SK-N-SH (cell line): ENCODE measurements around the gene MPHOSPH9. TPM values are rescaled to one million over a fixed set of nuclear protein-coding genes. Genes with fewer than 3 reads are reported as not detected.

ENCODE experiments used
- CTCF ChIA-PET: fragments of 300-600, 350-600 bp; formaldehyde crosslinking; extraction: SDS; loops from one replicate; lab custom pipeline; 2021; lab: Yijun Ruan, JAX
- POLR2A ChIA-PET: fragments of 350-600 bp; sonication (Branson Sonifier 250); formaldehyde crosslinking; extraction: SDS; loops from one replicate; lab custom pipeline; 2020; ENCODE audit warnings: antibody characterized with exemption, inconsistent platforms; lab: Yijun Ruan, JAX
- DNase-seq: peaks from one replicate; pipeline ENCODE4 v3.0.0; 2012
- H2AFZ ChIP-seq: fragments of 200-600 bp; sonication (generic); 2 replicates; pipeline ENCODE4 v1.8.1; 2016; ENCODE audit warnings: antibody characterized with exemption, mild to moderate bottlenecking, low read depth
- H3F3A ChIP-seq: fragments of 200-600 bp; sonication (generic); replicated peaks from 2 replicates; pipeline ENCODE3; 2016; ENCODE audit warnings: antibody characterized with exemption, mild to moderate bottlenecking; ENCODE audit not compliant: insufficient read depth
- H3K27ac ChIP-seq, 2 experiments: fragments of 200-500 bp in 1 of 2; fragments of 200-600 bp in 1 of 2; sonication (Bioruptor generic) in 1 of 2; sonication (generic), shearing (Covaris generic) in 1 of 2; 2 replicates each; pipeline versions ENCODE4 v1.5.1 to v1.6.1; 2014 to 2016; ENCODE audit warnings: low read depth in 2 of 2, inconsistent platforms in 1 of 2, low read length in 1 of 2, mild to moderate bottlenecking in 1 of 2, mixed read lengths in 1 of 2
- H3K27me3 ChIP-seq: fragments of 200-600 bp; sonication (generic), shearing (Covaris generic); 2 replicates; pipeline ENCODE4 v1.6.1; 2016; ENCODE audit warnings: mixed run types; ENCODE audit not compliant: insufficient read depth
- H3K36me3 ChIP-seq, 2 experiments: fragments of 200-500 bp in 1 of 2; fragments of 200-600 bp in 1 of 2; sonication (Bioruptor generic) in 1 of 2; sonication (generic) in 1 of 2; replicated peaks in 1 of 2; 2 replicates each; pipeline versions ENCODE3 to v1.5.1; 2014 to 2016; ENCODE audit warnings: low read length in 1 of 2, mild to moderate bottlenecking in 1 of 2; ENCODE audit not compliant: insufficient read depth in 2 of 2, control insufficient read depth in 1 of 2
- H3K4me1 ChIP-seq, 2 experiments: fragments of 200-500 bp in 1 of 2; fragments of 200-600 bp in 1 of 2; sonication (Bioruptor generic) in 1 of 2; sonication (generic), shearing (Covaris generic) in 1 of 2; 2 replicates each; pipeline versions ENCODE4 v1.5.1 to v1.6.1; 2014 to 2016; ENCODE audit warnings: low read depth in 1 of 2, low read length in 1 of 2, mixed run types in 1 of 2; ENCODE audit not compliant: insufficient read depth in 2 of 2, control insufficient read depth in 1 of 2
- H3K4me2 ChIP-seq: fragments of 200-600 bp; sonication (generic), shearing (Covaris generic); 2 replicates; pipeline ENCODE4 v1.6.1; 2017; ENCODE audit warnings: mixed run types
- H3K4me3 ChIP-seq, 2 experiments: fragments of 200-500 bp in 1 of 2; fragments of 200-600 bp in 1 of 2; sonication (Bioruptor generic) in 1 of 2; sonication (generic), shearing (Covaris generic) in 1 of 2; 2 replicates each; pipeline versions ENCODE4 v1.5.1 to v1.8.1; 2014 to 2016; ENCODE audit warnings: low read depth in 2 of 2, inconsistent platforms in 1 of 2, low read length in 1 of 2, mild to moderate bottlenecking in 1 of 2, mixed read lengths in 1 of 2, moderate library complexity in 1 of 2
- H3K79me2 ChIP-seq: fragments of 200-600 bp; sonication (generic); 2 replicates; pipeline ENCODE4 v1.8.1; 2017; ENCODE audit warnings: mild to moderate bottlenecking; ENCODE audit not compliant: insufficient read depth
- H3K9ac ChIP-seq: fragments of 200-600 bp; sonication (generic); 2 replicates; pipeline ENCODE4 v1.6.1; 2017; ENCODE audit warnings: mixed run types
- H3K9me2 ChIP-seq: fragments of 200-600 bp; sonication (generic); 2 replicates; pipeline ENCODE4 v1.6.1; 2017; ENCODE audit warnings: mixed run types
- H3K9me3 ChIP-seq: fragments of 200-600 bp; sonication (generic); 2 replicates; pipeline ENCODE4 v1.6.1; 2017; ENCODE audit warnings: mixed run types, mild to moderate bottlenecking, moderate library complexity
- H4K20me1 ChIP-seq: fragments of 200-600 bp; sonication (generic); 2 replicates; pipeline ENCODE4 v1.6.1; 2017; ENCODE audit warnings: mild to moderate bottlenecking, mixed run types; ENCODE audit not compliant: insufficient read depth
- FOSL2 ChIP-seq: IDR thresholded peaks from 2 replicates; pipeline ENCODE4 v1.4.0; 2012; ENCODE audit warnings: low read depth, mild to moderate bottlenecking, moderate library complexity, borderline replicate concordance
- JUND ChIP-seq: IDR thresholded peaks from 2 replicates; pipeline ENCODE4 v1.4.0; 2012
- MEF2A ChIP-seq: IDR thresholded peaks from 2 replicates; pipeline ENCODE4 v1.4.0; 2012; ENCODE audit warnings: low read depth, borderline replicate concordance
- NFIC ChIP-seq: IDR thresholded peaks from 2 replicates; pipeline ENCODE4 v1.4.0; 2012; ENCODE audit warnings: borderline replicate concordance
- POLR2AphosphoS5 ChIP-seq: IDR thresholded peaks from 2 replicates; pipeline ENCODE4 v1.6.1; 2012; ENCODE audit warnings: low read depth, low read length
- RAD21 ChIP-seq: IDR thresholded peaks from 2 replicates; pipeline ENCODE4 v1.6.1; 2012; ENCODE audit warnings: mild to moderate bottlenecking, low read length
- RXRA ChIP-seq: IDR thresholded peaks from 2 replicates; pipeline ENCODE4 v1.4.0; 2012; ENCODE audit warnings: low read depth, mild to moderate bottlenecking, borderline replicate concordance
- TCF12 ChIP-seq: IDR thresholded peaks from 2 replicates; pipeline ENCODE4 v1.4.0; 2012
- WGBS: methylation state at CpG from one replicate; pipeline ENCODE4 v1.1.6; 2017; ENCODE audit warnings: low lambda C conversion rate; 5-methylcytosine and 5-hydroxymethylcytosine counted together
- polyA plus RNA-seq, 3 experiments: library from polyadenylated mRNA; depleted of rRNA; stranded (reverse); fragments of >200 nt; gene quantifications; 2 replicates each; pipeline ENCODE4 v1.2.3, GENCODE V29; 2012
- TF ChIP-seq, protein P1 (sequence below): fragments of 150-350 bp; IDR thresholded peaks from 2 replicates; pipeline ENCODE4 v1.6.1; 2017; ENCODE audit warnings: antibody characterized with exemption, low read length, low read depth, borderline replicate concordance
- TF ChIP-seq, protein P2 (sequence below): IDR thresholded peaks from 2 replicates; pipeline ENCODE4 v1.4.0; 2012; ENCODE audit warnings: low read depth, borderline replicate concordance
- TF ChIP-seq, protein P3 (sequence below): IDR thresholded peaks from 2 replicates; pipeline ENCODE4 v1.6.1; 2012; ENCODE audit warnings: mild to moderate bottlenecking, low read depth, low read length, moderate library complexity

Gene MPHOSPH9
- polyA plus RNA-seq, 1 of the 3 experiments (the other 2 are of a cell fraction), result 9.0 TPM

DNA sequence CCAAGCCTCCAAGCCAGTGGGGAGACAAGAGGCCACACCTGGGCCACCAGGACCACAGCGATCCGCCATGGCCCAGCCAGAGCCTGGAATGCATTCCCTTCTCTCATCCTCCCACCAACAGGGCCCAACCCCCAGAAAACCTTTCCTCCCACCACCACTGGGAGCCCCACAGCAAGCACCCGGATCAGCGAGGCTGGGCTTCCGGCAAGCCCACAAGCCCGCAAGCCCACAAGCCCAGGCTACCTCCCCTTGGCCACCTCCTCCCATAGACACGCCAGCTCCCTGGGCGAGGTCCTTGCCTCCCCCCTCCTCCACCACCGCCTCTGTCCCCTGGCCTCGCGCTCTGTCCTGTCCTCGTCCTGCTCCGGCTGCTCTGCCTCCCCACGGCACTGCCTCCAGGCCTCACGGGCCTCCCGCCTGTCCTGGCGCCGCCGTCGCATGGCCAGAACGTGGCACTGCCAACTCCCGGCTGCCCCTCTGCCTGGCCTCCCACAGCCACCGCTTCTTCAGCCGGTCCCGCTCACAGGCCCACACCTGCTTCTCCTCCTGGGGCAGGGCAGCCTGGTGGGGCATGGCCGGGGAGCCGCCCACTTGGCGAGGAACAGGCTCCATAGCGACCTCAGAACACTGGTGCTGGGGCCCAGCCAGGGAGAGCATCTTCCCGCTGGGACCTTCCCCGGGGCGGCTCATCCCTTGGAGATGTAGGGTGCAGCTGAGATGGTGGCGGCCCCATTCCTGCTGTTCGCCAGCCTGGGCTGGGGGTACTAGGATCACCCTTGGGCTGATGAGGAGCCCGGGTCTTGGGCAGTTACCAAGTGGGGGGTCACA is 33.1 kb upstream of the MPHOSPH9 start:
- no peaks in the 10 kb centered on the region for H3K9me2 ChIP-seq
- peak overlapping the region in 1 of 2 experiments; percentile 99; a peak in 1 of 4 replicates for H3K27ac ChIP-seq
- no peaks in the 10 kb centered on the region for H3K27me3 ChIP-seq
- H3K4me1 ChIP-seq, result peaks cover 5 to 39% of the 10 kb centered on the region in 2 experiments; a peak in 3 of 4 replicates
- H3K9me3 ChIP-seq, result no peaks in the 10 kb centered on the region
- peaks cover 97% of the 10 kb centered on the region for H3K79me2 ChIP-seq
- H3K9ac ChIP-seq, result no peak overlapping the region
- H3K4me2 ChIP-seq, result no peak overlapping the region
- peaks cover 13% of the 10 kb centered on the region for H3F3A ChIP-seq
- POLR2A ChIA-PET, result interaction anchor here (1.2 to 2.0 kb wide), 2 partner anchors 8 to 14 kb away, joined by 5 to 7 read pairs; no protein-coding TSS in a partner anchor
- CTCF ChIA-PET, result interaction anchor here (1.1 to 2.2 kb wide), 3 partner anchors 8 to 28 kb away, joined by 3 to 13 read pairs (median 4); no protein-coding TSS in a partner anchor
- 95% methylated on average over 28 of the region's 35 CpGs for WGBS
- no peak overlapping the region for H3K4me3 ChIP-seq
- peaks cover 41% of the 10 kb centered on the region for H4K20me1 ChIP-seq
- no peak for DNase-seq
- peaks cover 28 to 36% of the 10 kb centered on the region in 2 experiments for H3K36me3 ChIP-seq
- TF ChIP-seq JUND (no peak), FOSL2 (no peak), TCF12 (no peak), POLR2AphosphoS5 (no peak), RAD21 (no peak), RXRA (no peak), NFIC (no peak), MEF2A (no peak)
- TF ChIP-seq, protein P1, sequence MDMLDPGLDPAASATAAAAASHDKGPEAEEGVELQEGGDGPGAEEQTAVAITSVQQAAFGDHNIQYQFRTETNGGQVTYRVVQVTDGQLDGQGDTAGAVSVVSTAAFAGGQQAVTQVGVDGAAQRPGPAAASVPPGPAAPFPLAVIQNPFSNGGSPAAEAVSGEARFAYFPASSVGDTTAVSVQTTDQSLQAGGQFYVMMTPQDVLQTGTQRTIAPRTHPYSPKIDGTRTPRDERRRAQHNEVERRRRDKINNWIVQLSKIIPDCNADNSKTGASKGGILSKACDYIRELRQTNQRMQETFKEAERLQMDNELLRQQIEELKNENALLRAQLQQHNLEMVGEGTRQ, result no peak
- TF ChIP-seq, protein P2, sequence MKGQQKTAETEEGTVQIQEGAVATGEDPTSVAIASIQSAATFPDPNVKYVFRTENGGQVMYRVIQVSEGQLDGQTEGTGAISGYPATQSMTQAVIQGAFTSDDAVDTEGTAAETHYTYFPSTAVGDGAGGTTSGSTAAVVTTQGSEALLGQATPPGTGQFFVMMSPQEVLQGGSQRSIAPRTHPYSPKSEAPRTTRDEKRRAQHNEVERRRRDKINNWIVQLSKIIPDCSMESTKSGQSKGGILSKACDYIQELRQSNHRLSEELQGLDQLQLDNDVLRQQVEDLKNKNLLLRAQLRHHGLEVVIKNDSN, result no peak
- TF ChIP-seq, protein P3, sequence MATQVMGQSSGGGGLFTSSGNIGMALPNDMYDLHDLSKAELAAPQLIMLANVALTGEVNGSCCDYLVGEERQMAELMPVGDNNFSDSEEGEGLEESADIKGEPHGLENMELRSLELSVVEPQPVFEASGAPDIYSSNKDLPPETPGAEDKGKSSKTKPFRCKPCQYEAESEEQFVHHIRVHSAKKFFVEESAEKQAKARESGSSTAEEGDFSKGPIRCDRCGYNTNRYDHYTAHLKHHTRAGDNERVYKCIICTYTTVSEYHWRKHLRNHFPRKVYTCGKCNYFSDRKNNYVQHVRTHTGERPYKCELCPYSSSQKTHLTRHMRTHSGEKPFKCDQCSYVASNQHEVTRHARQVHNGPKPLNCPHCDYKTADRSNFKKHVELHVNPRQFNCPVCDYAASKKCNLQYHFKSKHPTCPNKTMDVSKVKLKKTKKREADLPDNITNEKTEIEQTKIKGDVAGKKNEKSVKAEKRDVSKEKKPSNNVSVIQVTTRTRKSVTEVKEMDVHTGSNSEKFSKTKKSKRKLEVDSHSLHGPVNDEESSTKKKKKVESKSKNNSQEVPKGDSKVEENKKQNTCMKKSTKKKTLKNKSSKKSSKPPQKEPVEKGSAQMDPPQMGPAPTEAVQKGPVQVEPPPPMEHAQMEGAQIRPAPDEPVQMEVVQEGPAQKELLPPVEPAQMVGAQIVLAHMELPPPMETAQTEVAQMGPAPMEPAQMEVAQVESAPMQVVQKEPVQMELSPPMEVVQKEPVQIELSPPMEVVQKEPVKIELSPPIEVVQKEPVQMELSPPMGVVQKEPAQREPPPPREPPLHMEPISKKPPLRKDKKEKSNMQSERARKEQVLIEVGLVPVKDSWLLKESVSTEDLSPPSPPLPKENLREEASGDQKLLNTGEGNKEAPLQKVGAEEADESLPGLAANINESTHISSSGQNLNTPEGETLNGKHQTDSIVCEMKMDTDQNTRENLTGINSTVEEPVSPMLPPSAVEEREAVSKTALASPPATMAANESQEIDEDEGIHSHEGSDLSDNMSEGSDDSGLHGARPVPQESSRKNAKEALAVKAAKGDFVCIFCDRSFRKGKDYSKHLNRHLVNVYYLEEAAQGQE, result no peak
- H2AFZ ChIP-seq, result no peak overlapping the region
